ENCODE results near the gene RRAS2. TPM values are rescaled to one million over a fixed set of nuclear protein-coding genes. Genes with fewer than 3 reads are reported as not detected.

RRAS2 gene
- total and polyA plus RNA-seq, 12 donors: 9.2 to 59.3 (median 26.6) TPM

GRCh38 chr11:14334893-14335292 is 24.1 kb downstream of the RRAS2 start:
- intact Hi-C loops (cut with DNase I): no loop called here
- WGBS, 4 donors: 81 to 92% (median 89%) methylated on average over 2 of the region's 2 CpGs

GRCh38 chr11:14334192-14334591 is 24.8 kb downstream of the RRAS2 start:
- peaks cover 0 to 6% of the 10 kb centered on the region in 2 donors for H3K4me1 ChIP-seq (replicated peaks in 1 of 2)
- H3K27me3 ChIP-seq: no peaks in the 10 kb centered on the region
- H3K9me3 ChIP-seq (replicated peaks in 1 of 3): no peaks in the 10 kb centered on the region
- no peak for DNase-seq
- intact Hi-C loops (cut with DNase I): no loop called here
- 75 to 92% (median 81%) methylated on average over 1 of the region's 1 CpG for WGBS, 4 donors
- H3K4me3 ChIP-seq: no peak overlapping the region
- no peaks in the 10 kb centered on the region for H3K36me3 ChIP-seq (replicated peaks in 1 of 2)
- no peak for TF ChIP-seq CTCF (IDR thresholded peaks at IDR 0.05)
- TF ChIP-seq POLR2A (IDR thresholded peaks at IDR 0.05): no peak
- H3K27ac ChIP-seq: no peak overlapping the region

More at GRCh38 chr11:14334893-14335292, 24.1 kb downstream of the RRAS2 start:
- H3K9me3 ChIP-seq (replicated peaks in 1 of 3): no peaks in the 10 kb centered on the region
- no peaks in the 10 kb centered on the region for H3K36me3 ChIP-seq (replicated peaks in 1 of 2)
- DNase-seq: no peak
- no peak overlapping the region for H3K4me3 ChIP-seq
- peaks cover 0 to 6% of the 10 kb centered on the region in 2 donors for H3K4me1 ChIP-seq (replicated peaks in 1 of 2)
- no peak for TF ChIP-seq POLR2A (IDR thresholded peaks at IDR 0.05)
- TF ChIP-seq CTCF (IDR thresholded peaks at IDR 0.05): no peak
- H3K27ac ChIP-seq: no peak overlapping the region
- no peaks in the 10 kb centered on the region for H3K27me3 ChIP-seq

- H3K4me3 ChIP-seq: no peak overlapping the region
- H3K36me3 ChIP-seq (replicated peaks in 1 of 2): no peaks in the 10 kb centered on the region
- intact Hi-C loops (cut with DNase I): no loop called here
- TF ChIP-seq CTCF (IDR thresholded peaks at IDR 0.05): no peak
- no peak for TF ChIP-seq POLR2A (IDR thresholded peaks at IDR 0.05)
- no peaks in the 10 kb centered on the region for H3K9me3 ChIP-seq (replicated peaks in 1 of 3)
- WGBS, 4 donors: 79 to 84% (median 81%) methylated on average over 6 of the region's 6 CpGs
- H3K4me1 ChIP-seq (replicated peaks in 1 of 2): no peaks in the 10 kb centered on the region
- H3K27me3 ChIP-seq: no peaks in the 10 kb centered on the region
- H3K27ac ChIP-seq: no peak overlapping the region
- DNase-seq: no peak
These were observed 27.4 kb downstream of the RRAS2 start for GRCh38 chr11:14331476-14332136.

GRCh38 chr11:14330881-14331280 is 28.1 kb downstream of the RRAS2 start:
- Histone ChIP-seq H3K9me3 (replicated peaks in 1 of 3) (no peaks in the 10 kb centered on the region), H3K4me1 (replicated peaks in 1 of 2) (no peaks in the 10 kb centered on the region)
- WGBS, 4 donors: 95 to 96% (median 95%) methylated on average over 2 of the region's 2 CpGs

More at GRCh38 chr11:14330881-14331280, 28.1 kb downstream of the RRAS2 start:
- H3K27me3 ChIP-seq: no peaks in the 10 kb centered on the region
- DNase-seq: no peak
- H3K27ac ChIP-seq: no peak overlapping the region
- TF ChIP-seq POLR2A (IDR thresholded peaks at IDR 0.05) (no peak), CTCF (IDR thresholded peaks at IDR 0.05) (no peak)
- no peak overlapping the region for H3K4me3 ChIP-seq
- intact Hi-C loops (cut with DNase I): no loop called here
- no peaks in the 10 kb centered on the region for H3K36me3 ChIP-seq (replicated peaks in 1 of 2)

All from adrenal gland (tissue), 12 donors.